Body of pancreas (tissue), 4 donors: ENCODE measurements around the gene MOXD1.

Experiments
- CTCF ChIP-seq, 7 experiments: fragments of 450-650 bp in 4 of 7; fragments of 200-600 bp in 3 of 7; sonication (generic) in 3 of 7; IDR thresholded peaks; one replicate each; pipeline ENCODE4 v1.5.1; 2016 to 2019; ENCODE audit warnings: antibody characterized with exemption in 7 of 7
- POLR2A ChIP-seq, 3 donors: fragments of 450-650 bp; IDR thresholded peaks; one replicate each; pipeline ENCODE4 v1.6.1; 2016; ENCODE audit warnings: antibody characterized with exemption in 3 of 3, mild to moderate bottlenecking in 2 of 3

GRCh38 chr6:132314432-132314831 lies 86.8 kb downstream of the MOXD1 start:
- TF ChIP-seq CTCF (IDR thresholded peaks at IDR 0.05): no peak
- TF ChIP-seq POLR2A (IDR thresholded peaks at IDR 0.05): no peak
